ENCODE measurements around the gene SLC24A3. TPM values are rescaled to one million over a fixed set of nuclear protein-coding genes. Genes with fewer than 3 reads are reported as not detected.

The SLC24A3 gene
- total and polyA plus RNA-seq, 2 of the 13 experiments (the other 11 are each of a cell fraction or from before 2014, with no cell fraction given), result not detected

- TF ChIP-seq ZNF362 (CRISPR knock-in tag; IDR thresholded peaks at IDR 0.05; ENCODE audit: borderline replicate concordance) (no peak), ZNF33B (CRISPR knock-in tag; IDR thresholded peaks at IDR 0.05) (no peak), ZKSCAN1 (IDR thresholded peaks at IDR 0.05; ENCODE audit: low read length) (no peak), ERF (CRISPR knock-in tag; IDR thresholded peaks at IDR 0.05) (no peak), CHCHD3 (CRISPR knock-in tag; IDR thresholded peaks at IDR 0.05) (no peak), ELF3 (CRISPR knock-in tag; IDR thresholded peaks at IDR 0.05) (peak; percentile 95), ZNF839 (CRISPR knock-in tag; IDR thresholded peaks at IDR 0.05; ENCODE audit: borderline replicate concordance) (no peak), MXD3 (CRISPR knock-in tag; IDR thresholded peaks at IDR 0.05) (no peak), ZNF253 (CRISPR knock-in tag; IDR thresholded peaks at IDR 0.05; ENCODE audit: borderline replicate concordance) (no peak), NBN (conservative IDR thresholded peaks at IDR 0.05) (no peak), JDP2 (CRISPR knock-in tag; IDR thresholded peaks at IDR 0.05; ENCODE audit: borderline replicate concordance) (no peak), FOXP1 (IDR thresholded peaks at IDR 0.05) (no peak), FOXP1 (CRISPR knock-in tag; IDR thresholded peaks at IDR 0.05) (peak; percentile 72), GTF3A (CRISPR knock-in tag; conservative IDR thresholded peaks at IDR 0.05) (no peak), MLLT10 (CRISPR knock-in tag; IDR thresholded peaks at IDR 0.05) (no peak), ZFX (CRISPR knock-in tag; IDR thresholded peaks at IDR 0.05; ENCODE audit: low read depth) (0 out of 2 replicates have a peak, but pooled peaks have one; percentile 9), ATF4 (CRISPR knock-in tag; IDR thresholded peaks at IDR 0.05) (0 out of 4 replicates have a peak, but pooled peaks of 1 of the 2 experiments have one; percentile 14), KLF9 (CRISPR knock-in tag; IDR thresholded peaks at IDR 0.05; ENCODE audit: low read depth) (no peak), MEIS1 (CRISPR knock-in tag; IDR thresholded peaks at IDR 0.05; ENCODE audit: borderline replicate concordance) (no peak), ZBTB8A (CRISPR knock-in tag; IDR thresholded peaks at IDR 0.05; ENCODE audit: borderline replicate concordance, low read depth) (no peak), ZNF678 (CRISPR knock-in tag; IDR thresholded peaks at IDR 0.05) (no peak), SMARCE1 (IDR thresholded peaks at IDR 0.05; ENCODE audit: borderline replicate concordance) (no peak), ZNF230 (CRISPR knock-in tag; IDR thresholded peaks at IDR 0.05) (no peak)
- TF ChIP-seq, protein P1, sequence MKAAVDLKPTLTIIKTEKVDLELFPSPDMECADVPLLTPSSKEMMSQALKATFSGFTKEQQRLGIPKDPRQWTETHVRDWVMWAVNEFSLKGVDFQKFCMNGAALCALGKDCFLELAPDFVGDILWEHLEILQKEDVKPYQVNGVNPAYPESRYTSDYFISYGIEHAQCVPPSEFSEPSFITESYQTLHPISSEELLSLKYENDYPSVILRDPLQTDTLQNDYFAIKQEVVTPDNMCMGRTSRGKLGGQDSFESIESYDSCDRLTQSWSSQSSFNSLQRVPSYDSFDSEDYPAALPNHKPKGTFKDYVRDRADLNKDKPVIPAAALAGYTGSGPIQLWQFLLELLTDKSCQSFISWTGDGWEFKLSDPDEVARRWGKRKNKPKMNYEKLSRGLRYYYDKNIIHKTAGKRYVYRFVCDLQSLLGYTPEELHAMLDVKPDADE (CRISPR knock-in tag; IDR thresholded peaks at IDR 0.05), result no peak
- TF ChIP-seq, protein P2, sequence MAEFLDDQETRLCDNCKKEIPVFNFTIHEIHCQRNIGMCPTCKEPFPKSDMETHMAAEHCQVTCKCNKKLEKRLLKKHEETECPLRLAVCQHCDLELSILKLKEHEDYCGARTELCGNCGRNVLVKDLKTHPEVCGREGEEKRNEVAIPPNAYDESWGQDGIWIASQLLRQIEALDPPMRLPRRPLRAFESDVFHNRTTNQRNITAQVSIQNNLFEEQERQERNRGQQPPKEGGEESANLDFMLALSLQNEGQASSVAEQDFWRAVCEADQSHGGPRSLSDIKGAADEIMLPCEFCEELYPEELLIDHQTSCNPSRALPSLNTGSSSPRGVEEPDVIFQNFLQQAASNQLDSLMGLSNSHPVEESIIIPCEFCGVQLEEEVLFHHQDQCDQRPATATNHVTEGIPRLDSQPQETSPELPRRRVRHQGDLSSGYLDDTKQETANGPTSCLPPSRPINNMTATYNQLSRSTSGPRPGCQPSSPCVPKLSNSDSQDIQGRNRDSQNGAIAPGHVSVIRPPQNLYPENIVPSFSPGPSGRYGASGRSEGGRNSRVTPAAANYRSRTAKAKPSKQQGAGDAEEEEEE (CRISPR knock-in tag; IDR thresholded peaks at IDR 0.05; ENCODE audit: borderline replicate concordance), result 0 out of 2 replicates have a peak, but pooled peaks have one; percentile 57
- TF ChIP-seq, protein P3, sequence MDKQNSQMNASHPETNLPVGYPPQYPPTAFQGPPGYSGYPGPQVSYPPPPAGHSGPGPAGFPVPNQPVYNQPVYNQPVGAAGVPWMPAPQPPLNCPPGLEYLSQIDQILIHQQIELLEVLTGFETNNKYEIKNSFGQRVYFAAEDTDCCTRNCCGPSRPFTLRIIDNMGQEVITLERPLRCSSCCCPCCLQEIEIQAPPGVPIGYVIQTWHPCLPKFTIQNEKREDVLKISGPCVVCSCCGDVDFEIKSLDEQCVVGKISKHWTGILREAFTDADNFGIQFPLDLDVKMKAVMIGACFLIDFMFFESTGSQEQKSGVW (CRISPR knock-in tag; IDR thresholded peaks at IDR 0.05; ENCODE audit: borderline replicate concordance), result no peak
Measured at GRCh38 chr20:19660808-19661378, 448.5 kb downstream of the SLC24A3 start (continued).
